Calu3 (cell line): Measurements from ENCODE around the gene RPS19. TPM values are rescaled to one million over a fixed set of nuclear protein-coding genes. Genes with fewer than 3 reads are reported as not detected.

Experiments used
- BruUV-seq: library from RNA; stranded (reverse); fragments of 400-500 nt; replicated peaks from 2 replicates; lab custom pipeline; 2021; lab: Mats Ljungman, UMichigan
- CTCF ChIA-PET: fragments of 300-600 bp; sonication (Branson Sonifier 250); formaldehyde crosslinking; loops from one replicate; lab custom pipeline; 2022; ENCODE audit warnings: antibody characterized with exemption; lab: Charles Lee
- DNase-seq: peaks from one replicate; pipeline ENCODE4 v3.0.0; 2022
- H3K27ac Mint-ChIP-seq: one replicate; pipeline ENCODE4 v1.8.0; 2022; ENCODE audit warnings: mixed read lengths; ENCODE audit not compliant: unreplicated experiment
- H3K27me3 Mint-ChIP-seq: one replicate; pipeline ENCODE4 v1.8.0; 2022; ENCODE audit warnings: mixed read lengths; ENCODE audit not compliant: unreplicated experiment
- H3K36me3 Mint-ChIP-seq: one replicate; pipeline ENCODE4 v1.8.0; 2022; ENCODE audit warnings: mild to moderate bottlenecking, moderate library complexity, mixed read lengths; ENCODE audit not compliant: insufficient read depth, unreplicated experiment
- H3K4me1 Mint-ChIP-seq: one replicate; pipeline ENCODE4 v1.8.0; 2022; ENCODE audit warnings: mild to moderate bottlenecking, low read depth, mixed read lengths; ENCODE audit not compliant: unreplicated experiment
- H3K4me3 Mint-ChIP-seq: one replicate; pipeline ENCODE4 v1.8.0; 2022; ENCODE audit warnings: mild to moderate bottlenecking, low read depth, moderate library complexity, mixed read lengths; ENCODE audit not compliant: unreplicated experiment
- H3K9me3 Mint-ChIP-seq: one replicate; pipeline ENCODE4 v1.8.0; 2022; ENCODE audit warnings: low read depth, mixed read lengths; ENCODE audit not compliant: unreplicated experiment
- intact Hi-C: fragments of 100-400 bp; cut with micrococcal nuclease; formaldehyde crosslinking; loops from one replicate; pipeline ENCODE4 v1.10.0; 2022; ENCODE audit not compliant: unreplicated experiment
- microRNA-seq: library from miRNA; unstranded; fragments of <30 nt; microRNA quantifications from one replicate; pipeline ENCODE4 v1.2.0, GENCODE V29; 2022
- total RNA-seq: library from RNA; stranded (reverse); gene quantifications from 2 replicates; pipeline ENCODE4 v1.2.3, GENCODE V29; 2022
- TF ChIP-seq, protein P1 (sequence below): fragments of 200-600 bp; IDR thresholded peaks from one replicate; pipeline ENCODE4 v1.8.0; 2022; ENCODE audit warnings: antibody characterized with exemption; ENCODE audit not compliant: unreplicated experiment

RPS19 gene
- total RNA-seq, 1 experiment from 2014 or later: 2,220 TPM

DNA sequence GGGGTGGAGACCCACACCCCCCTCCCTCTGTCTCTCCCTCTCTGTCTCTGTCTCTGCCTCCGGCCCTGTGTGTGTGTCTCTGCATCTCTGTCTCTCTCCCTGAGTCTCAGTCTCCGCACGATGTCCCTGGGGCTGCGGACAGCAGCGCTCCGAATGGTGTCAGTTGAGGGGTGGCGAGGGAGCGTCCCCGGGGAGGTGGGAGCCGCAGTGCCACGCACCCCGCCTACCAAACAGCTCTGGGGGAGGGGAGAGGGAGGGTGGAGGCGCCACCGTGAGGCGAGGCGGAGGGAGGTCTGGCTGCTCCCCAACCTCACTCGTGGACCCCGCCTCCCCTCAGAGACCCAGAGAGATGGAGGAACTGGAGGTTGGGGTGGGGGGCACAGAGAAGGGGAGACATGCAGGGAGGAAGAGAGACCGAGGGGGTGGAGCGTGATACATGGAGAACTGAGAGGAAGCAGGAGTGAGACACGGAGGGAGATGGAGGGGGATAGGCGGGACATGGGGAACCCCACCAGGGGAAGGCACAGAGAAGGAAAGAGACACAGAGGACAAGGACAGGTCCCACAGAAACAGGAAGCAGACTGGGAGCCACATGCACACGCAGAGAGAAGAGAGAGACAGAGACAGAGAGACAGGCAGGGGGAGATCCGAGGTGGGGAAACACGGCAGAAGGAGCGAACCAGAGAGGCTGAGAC, 61.0 kb downstream of the RPS19 start:
- no peaks in the 10 kb centered on the region for H3K9me3 Mint-ChIP-seq
- DNase-seq: no peak
- CTCF ChIA-PET: no interaction called here
- BruUV-seq: no TSS peak
- H3K27me3 Mint-ChIP-seq: no peaks in the 10 kb centered on the region
- peaks cover 9% of the 10 kb centered on the region for H3K4me1 Mint-ChIP-seq
- intact Hi-C loops: no loop called here
- H3K4me3 Mint-ChIP-seq: no peak overlapping the region
- no peak overlapping the region for H3K27ac Mint-ChIP-seq
- TF ChIP-seq, protein P1, sequence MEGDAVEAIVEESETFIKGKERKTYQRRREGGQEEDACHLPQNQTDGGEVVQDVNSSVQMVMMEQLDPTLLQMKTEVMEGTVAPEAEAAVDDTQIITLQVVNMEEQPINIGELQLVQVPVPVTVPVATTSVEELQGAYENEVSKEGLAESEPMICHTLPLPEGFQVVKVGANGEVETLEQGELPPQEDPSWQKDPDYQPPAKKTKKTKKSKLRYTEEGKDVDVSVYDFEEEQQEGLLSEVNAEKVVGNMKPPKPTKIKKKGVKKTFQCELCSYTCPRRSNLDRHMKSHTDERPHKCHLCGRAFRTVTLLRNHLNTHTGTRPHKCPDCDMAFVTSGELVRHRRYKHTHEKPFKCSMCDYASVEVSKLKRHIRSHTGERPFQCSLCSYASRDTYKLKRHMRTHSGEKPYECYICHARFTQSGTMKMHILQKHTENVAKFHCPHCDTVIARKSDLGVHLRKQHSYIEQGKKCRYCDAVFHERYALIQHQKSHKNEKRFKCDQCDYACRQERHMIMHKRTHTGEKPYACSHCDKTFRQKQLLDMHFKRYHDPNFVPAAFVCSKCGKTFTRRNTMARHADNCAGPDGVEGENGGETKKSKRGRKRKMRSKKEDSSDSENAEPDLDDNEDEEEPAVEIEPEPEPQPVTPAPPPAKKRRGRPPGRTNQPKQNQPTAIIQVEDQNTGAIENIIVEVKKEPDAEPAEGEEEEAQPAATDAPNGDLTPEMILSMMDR: no peak
- H3K36me3 Mint-ChIP-seq: no peaks in the 10 kb centered on the region

DNA sequence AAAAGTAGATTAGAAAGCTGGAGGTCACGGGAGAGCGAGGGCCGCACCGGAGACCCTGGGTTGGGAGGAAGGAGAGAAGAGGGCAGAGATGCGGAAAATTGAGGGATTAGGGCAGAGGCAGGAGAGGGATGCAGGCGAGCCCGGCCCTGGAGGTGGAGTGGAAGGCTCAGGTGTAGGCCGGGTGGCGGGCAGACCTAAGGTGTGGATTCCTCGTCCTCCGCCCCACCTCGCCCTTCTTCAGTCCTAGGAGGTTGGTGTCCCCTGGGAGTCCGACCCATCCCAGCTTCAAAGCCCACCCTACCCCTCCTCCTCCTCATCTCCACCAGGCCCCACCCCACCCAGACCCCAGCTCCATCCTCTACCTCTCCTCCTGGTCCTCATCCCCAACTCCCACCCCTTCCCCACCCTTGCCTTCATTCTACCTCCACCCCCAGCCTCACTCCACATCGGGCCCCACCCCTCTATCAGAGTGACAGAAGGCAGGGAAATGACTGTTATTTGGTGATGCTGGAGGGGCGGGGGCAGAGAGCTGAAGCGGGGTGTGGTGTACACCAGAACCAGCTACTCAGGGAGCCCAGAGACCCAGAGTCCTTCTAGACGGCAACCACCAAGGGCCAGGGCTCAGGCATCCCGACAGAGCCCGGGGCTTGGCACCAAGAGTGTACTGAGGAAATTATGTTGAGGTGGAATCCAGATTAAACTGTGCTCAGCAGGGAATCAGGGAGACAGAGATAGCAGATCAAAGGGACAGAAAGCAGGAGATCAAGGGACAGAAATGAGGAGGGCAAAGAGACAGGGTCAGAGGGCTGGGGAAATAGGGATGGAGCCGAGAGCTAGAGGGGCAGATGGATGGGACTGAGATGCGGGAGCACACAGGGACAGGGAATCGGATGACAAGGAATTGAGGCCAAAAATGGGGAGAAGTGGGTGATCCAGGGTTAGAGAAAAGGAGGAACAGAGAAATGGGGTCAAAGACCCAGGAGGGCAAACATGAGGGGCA, 61.8 kb downstream of the RPS19 start:
- no peak overlapping the region for H3K27ac Mint-ChIP-seq
- peaks cover 9% of the 10 kb centered on the region for H3K4me1 Mint-ChIP-seq
- DNase-seq: no peak
- H3K9me3 Mint-ChIP-seq: no peaks in the 10 kb centered on the region
- no peak overlapping the region for H3K4me3 Mint-ChIP-seq
- no TSS peak for BruUV-seq
- intact Hi-C loops: no loop called here
- H3K36me3 Mint-ChIP-seq: no peaks in the 10 kb centered on the region
- CTCF ChIA-PET: interaction anchor here (0.5 to 0.6 kb wide), 2 partner anchors 50 to 1197 kb away, joined by 4 to 10 read pairs; no protein-coding TSS in a partner anchor
- TF ChIP-seq, protein P1: no peak
- no peaks in the 10 kb centered on the region for H3K27me3 Mint-ChIP-seq

Small RNAs within 50 kb of the gene (microRNA-seq; reads per million reads assigned to microRNA genes)
- gene MIR6797: 1.8 reads per million

Other genes starting within 250 kb of the RPS19 start
- not detected in 2 replicates for gene CEACAM4, start 233.2 kb upstream of the RPS19 start, total RNA-seq
- 5.9 and 9.0 TPM in 2 replicates for gene CEACAM7, start 172.0 kb upstream of the RPS19 start, total RNA-seq
- 1.1 and 3.4 TPM in 2 replicates for gene CEACAM5, start 151.6 kb upstream of the RPS19 start, total RNA-seq
- 44.5 and 98.9 TPM in 2 replicates for gene CEACAM6, start 104.7 kb upstream of the RPS19 start, total RNA-seq
- gene CEACAM3, start 63.7 kb upstream of the RPS19 start, total RNA-seq: not detected in 2 replicates
- not detected in 2 replicates for gene LYPD4, start 15.6 kb upstream of the RPS19 start, total RNA-seq
- gene DMRTC2, start 15.2 kb upstream of the RPS19 start, total RNA-seq: not detected in 2 replicates
- 0.45 and 0.59 TPM in 2 replicates for gene CD79A, start 17.0 kb downstream of the RPS19 start, total RNA-seq
- 122 and 163 TPM in 2 replicates for gene ARHGEF1, start 22.9 kb downstream of the RPS19 start, total RNA-seq
- 0.21 and 0.29 TPM in 2 replicates for gene ERFL, start 68.2 kb downstream of the RPS19 start, total RNA-seq
- 116 and 126 TPM in 2 replicates for gene RABAC1, start 99.1 kb downstream of the RPS19 start, total RNA-seq
- 1.1 and 1.7 TPM in 2 replicates for gene ATP1A3, start 134.0 kb downstream of the RPS19 start, total RNA-seq
- 0.44 and 0.61 TPM in 2 replicates for gene GRIK5, start 210.0 kb downstream of the RPS19 start, total RNA-seq
- gene ZNF574, start 215.9 kb downstream of the RPS19 start, total RNA-seq: 22.0 and 22.1 TPM in 2 replicates